Spleen (tissue), 7 donors: ENCODE measurements around the gene ESF1.

Source experiments
- POLR2A ChIP-seq, 3 donors: fragments of 450-650 bp; IDR thresholded peaks; one replicate each; pipeline ENCODE4 v1.5.1; 2017; ENCODE audit warnings: antibody characterized with exemption in 3 of 3, mild to moderate bottlenecking in 1 of 3
- TF ChIP-seq, protein P1 (sequence below), 11 experiments: fragments of 200-600 bp in 7 of 11; fragments of 450-650 bp in 4 of 11; sonication (generic) in 4 of 11; IDR thresholded peaks in 8 of 11; conservative IDR thresholded peaks in 3 of 11; 1 replicate in 7 of 11; 2 replicates in 4 of 11; pipeline versions ENCODE4 v1.4.0 to v1.8.0; 2016 to 2021; ENCODE audit warnings: antibody characterized with exemption in 11 of 11, inconsistent platforms in 4 of 11, mild to moderate bottlenecking in 1 of 11
- donor health status: DM: no; HTN: no; CAD: no; lungs with moderate emphysema.
- donor health status: DM: no; HTN: no; CAD: no.
- donor health status: DM: no; HTN: no; CAD: no.

DNA sequence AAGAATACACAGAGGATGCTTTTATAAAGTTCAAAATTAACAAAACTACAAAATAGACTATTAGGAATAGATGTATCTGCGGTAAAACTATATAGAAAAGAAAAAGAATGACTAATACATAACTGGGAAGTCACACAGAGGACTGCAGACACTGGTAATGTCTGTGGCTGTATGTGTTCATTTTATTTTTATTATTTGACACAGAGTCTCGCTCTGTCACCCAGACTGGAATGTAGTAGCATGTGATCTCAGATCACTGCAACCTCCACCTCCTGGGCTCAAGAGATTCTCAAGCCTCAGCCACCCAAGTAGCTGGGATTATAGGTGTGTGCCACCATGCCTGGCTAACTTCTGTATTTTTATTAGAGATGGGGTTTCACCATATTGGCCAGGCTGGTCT, 38.9 kb downstream of the ESF1 start:
- no peak for TF ChIP-seq POLR2A (IDR thresholded peaks at IDR 0.05)
- TF ChIP-seq, protein P1, sequence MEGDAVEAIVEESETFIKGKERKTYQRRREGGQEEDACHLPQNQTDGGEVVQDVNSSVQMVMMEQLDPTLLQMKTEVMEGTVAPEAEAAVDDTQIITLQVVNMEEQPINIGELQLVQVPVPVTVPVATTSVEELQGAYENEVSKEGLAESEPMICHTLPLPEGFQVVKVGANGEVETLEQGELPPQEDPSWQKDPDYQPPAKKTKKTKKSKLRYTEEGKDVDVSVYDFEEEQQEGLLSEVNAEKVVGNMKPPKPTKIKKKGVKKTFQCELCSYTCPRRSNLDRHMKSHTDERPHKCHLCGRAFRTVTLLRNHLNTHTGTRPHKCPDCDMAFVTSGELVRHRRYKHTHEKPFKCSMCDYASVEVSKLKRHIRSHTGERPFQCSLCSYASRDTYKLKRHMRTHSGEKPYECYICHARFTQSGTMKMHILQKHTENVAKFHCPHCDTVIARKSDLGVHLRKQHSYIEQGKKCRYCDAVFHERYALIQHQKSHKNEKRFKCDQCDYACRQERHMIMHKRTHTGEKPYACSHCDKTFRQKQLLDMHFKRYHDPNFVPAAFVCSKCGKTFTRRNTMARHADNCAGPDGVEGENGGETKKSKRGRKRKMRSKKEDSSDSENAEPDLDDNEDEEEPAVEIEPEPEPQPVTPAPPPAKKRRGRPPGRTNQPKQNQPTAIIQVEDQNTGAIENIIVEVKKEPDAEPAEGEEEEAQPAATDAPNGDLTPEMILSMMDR (IDR thresholded peaks at IDR 0.05 in 8 of 11, conservative IDR thresholded peaks at IDR 0.05 in 3 of 11), result no peak
